ENCODE data around the gene MACROD1. TPM values are rescaled to one million over a fixed set of nuclear protein-coding genes. Genes with fewer than 3 reads are reported as not detected.
"Not testable (repeated sequence)": the region's sequence is repeated elsewhere in the genome, so short reads cannot be mapped to it uniquely, and the experiment has no call there.

MACROD1 gene
- total RNA-seq, 2 donors from 2014 or later: 33.5 to 68.2 TPM

- no peak for DNase-seq (ENCODE audit: low spot score)
- Histone ChIP-seq H3K27ac (no peak overlapping the region), H3K4me3 (no peak overlapping the region), H3K9me3 (no peaks in the 10 kb centered on the region), H3K4me1 (replicated peaks) (no peaks in the 10 kb centered on the region), H3K27me3 (replicated peaks; ENCODE audit: insufficient read depth) (no peaks in the 10 kb centered on the region), H3K36me3 (no peaks in the 10 kb centered on the region)
- whole genome bisulfite sequencing: 95% methylated on average over 17 of the region's 19 CpGs
- TF ChIP-seq, protein P1, sequence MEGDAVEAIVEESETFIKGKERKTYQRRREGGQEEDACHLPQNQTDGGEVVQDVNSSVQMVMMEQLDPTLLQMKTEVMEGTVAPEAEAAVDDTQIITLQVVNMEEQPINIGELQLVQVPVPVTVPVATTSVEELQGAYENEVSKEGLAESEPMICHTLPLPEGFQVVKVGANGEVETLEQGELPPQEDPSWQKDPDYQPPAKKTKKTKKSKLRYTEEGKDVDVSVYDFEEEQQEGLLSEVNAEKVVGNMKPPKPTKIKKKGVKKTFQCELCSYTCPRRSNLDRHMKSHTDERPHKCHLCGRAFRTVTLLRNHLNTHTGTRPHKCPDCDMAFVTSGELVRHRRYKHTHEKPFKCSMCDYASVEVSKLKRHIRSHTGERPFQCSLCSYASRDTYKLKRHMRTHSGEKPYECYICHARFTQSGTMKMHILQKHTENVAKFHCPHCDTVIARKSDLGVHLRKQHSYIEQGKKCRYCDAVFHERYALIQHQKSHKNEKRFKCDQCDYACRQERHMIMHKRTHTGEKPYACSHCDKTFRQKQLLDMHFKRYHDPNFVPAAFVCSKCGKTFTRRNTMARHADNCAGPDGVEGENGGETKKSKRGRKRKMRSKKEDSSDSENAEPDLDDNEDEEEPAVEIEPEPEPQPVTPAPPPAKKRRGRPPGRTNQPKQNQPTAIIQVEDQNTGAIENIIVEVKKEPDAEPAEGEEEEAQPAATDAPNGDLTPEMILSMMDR (IDR thresholded peaks at IDR 0.05): no peak
- intact Hi-C loops (cut with DNase I): no loop called here
Observed at GRCh38 chr11:64051297-64051696, 114.6 kb downstream of the MACROD1 start.

GRCh38 chr11:64049509-64049908, 116.4 kb downstream of the MACROD1 start:
- TF ChIP-seq POLR2AphosphoS5 (IDR thresholded peaks at IDR 0.05) (no peak), POLR2A (IDR thresholded peaks at IDR 0.05) (no peak)
- TF ChIP-seq, protein P1 (IDR thresholded peaks at IDR 0.05): no peak
- no peak overlapping the region for H3K27ac ChIP-seq

DNA sequence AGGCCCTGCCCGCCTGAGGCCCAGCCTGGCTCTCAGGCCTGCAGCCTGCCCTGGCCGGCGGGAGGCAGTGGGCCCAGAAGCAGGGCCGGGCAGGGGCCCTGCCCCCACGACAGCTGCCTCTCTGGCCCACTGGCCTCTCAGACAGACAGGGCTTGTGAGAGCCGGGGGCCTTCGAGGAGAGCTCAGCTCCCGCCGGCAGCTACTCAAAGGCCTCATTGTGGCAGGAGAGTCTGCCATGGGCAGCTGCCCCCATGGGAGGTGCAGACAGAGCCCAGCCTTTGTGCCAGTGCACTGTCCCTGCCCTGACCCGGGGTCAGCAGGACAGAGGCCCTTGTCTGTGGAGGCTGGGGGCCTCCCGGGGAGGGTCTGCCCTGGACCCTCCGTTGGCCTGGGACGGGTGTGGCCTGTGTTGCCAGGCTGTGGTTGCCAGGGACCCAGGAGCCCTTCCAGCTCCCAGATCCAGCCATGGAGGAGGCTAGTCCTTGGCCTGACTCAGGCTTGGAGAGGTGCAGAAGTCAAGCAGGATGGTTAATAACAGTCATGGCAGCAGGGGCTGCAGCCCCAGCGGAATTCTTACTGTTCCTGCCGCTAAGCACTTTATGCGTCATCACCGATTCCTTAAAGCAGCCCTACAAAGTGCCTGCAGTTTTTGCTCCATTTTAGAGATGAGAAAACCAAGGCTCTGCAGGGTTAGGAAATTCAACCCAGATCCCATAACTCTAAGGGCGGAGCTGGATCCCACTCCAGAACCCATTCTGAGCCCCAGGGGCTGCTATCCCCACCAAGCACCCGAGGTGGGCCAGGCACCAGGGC, 117.7 kb downstream of the MACROD1 start:
- intact Hi-C loops (cut with DNase I): no loop called here
- Histone ChIP-seq H3K4me3 (no peak overlapping the region), H3K36me3 (no peaks in the 10 kb centered on the region), H3K4me1 (replicated peaks) (no peaks in the 10 kb centered on the region), H3K27me3 (replicated peaks; ENCODE audit: insufficient read depth) (no peaks in the 10 kb centered on the region), H3K9me3 (no peaks in the 10 kb centered on the region), H3K27ac (no peak overlapping the region)
- no peak for DNase-seq (ENCODE audit: low spot score)
- 90% methylated on average over 19 of the region's 19 CpGs for WGBS
- no peak for TF ChIP-seq POLR2AphosphoS5 (IDR thresholded peaks at IDR 0.05)
- TF ChIP-seq, protein P1 (IDR thresholded peaks at IDR 0.05): no peak
- TF ChIP-seq POLR2A (IDR thresholded peaks at IDR 0.05): no peak

More at GRCh38 chr11:64049509-64049908, 116.4 kb downstream of the MACROD1 start:
- intact Hi-C loops (cut with DNase I): no loop called here
- Histone ChIP-seq H3K27me3 (replicated peaks; ENCODE audit: insufficient read depth) (no peaks in the 10 kb centered on the region), H3K9me3 (no peaks in the 10 kb centered on the region), H3K4me1 (replicated peaks) (no peaks in the 10 kb centered on the region), H3K4me3 (no peak overlapping the region), H3K36me3 (no peaks in the 10 kb centered on the region)
- 96% methylated on average over 8 of the region's 8 CpGs for WGBS
- no peak for DNase-seq (ENCODE audit: low spot score)

DNA sequence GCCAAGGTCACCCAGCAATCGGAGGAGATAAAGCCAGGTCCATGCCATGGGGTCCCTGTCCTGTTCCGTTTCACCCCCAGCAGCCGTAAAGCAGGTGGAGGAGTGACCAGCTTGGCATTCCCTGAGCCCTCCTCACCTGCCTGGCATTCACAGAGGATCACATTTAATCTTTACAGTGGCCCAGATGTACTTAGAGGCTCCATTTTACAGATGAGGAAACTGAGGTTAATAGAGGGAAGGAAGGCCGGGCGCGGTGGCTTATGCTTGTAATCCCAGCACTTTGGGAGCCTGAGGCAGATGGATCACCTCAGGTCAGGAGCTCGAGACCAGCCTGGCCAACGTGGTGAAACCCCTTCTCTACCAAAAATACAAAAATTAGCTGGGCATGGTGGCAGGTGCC, 118.5 kb downstream of the MACROD1 start:
- H3K27ac ChIP-seq; H3K27me3 ChIP-seq (replicated peaks; ENCODE audit: insufficient read depth); H3K9me3 ChIP-seq; H3K36me3 ChIP-seq; DNase-seq (ENCODE audit: low spot score); H3K4me1 ChIP-seq (replicated peaks); intact Hi-C loops (cut with DNase I); H3K4me3 ChIP-seq: not testable (repeated sequence)
- 96% methylated on average over 8 of the region's 8 CpGs for WGBS

DNA sequence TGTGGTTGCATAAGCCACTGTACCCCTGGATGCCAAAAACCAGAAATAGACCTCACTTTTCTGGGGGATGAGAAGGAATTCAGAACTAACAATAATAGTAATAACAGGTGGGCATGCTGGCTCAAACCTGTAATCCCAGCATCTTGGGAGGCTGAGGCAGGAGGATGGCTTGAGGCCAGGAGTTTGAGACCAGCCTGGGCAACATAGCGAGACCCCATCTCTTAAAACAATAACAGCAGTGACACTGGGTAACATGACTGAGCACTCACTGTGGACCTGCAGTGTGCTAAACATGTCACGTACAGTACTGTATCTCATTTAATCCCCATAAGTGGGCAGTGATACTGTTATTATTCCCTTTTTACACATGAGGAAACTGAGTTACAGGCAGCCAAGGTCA, 120.2 kb downstream of the MACROD1 start:
- no peak overlapping the region for H3K27ac ChIP-seq

More for the DNA sequence above, 120.2 kb downstream of the MACROD1 start:
- Histone ChIP-seq H3K4me1 (replicated peaks) (no peaks in the 10 kb centered on the region), H3K27me3 (replicated peaks; ENCODE audit: insufficient read depth) (no peaks in the 10 kb centered on the region), H3K4me3 (no peak overlapping the region), H3K36me3 (no peaks in the 10 kb centered on the region), H3K9me3 (no peaks in the 10 kb centered on the region)
- TF ChIP-seq, protein P1 (IDR thresholded peaks at IDR 0.05): no peak
- no peak for TF ChIP-seq POLR2A (IDR thresholded peaks at IDR 0.05)
- no peak for TF ChIP-seq POLR2AphosphoS5 (IDR thresholded peaks at IDR 0.05)
- DNase-seq (ENCODE audit: low spot score): no peak
- WGBS: 96% methylated on average over 2 of the region's 2 CpGs
- intact Hi-C loops (cut with DNase I): no loop called here

All from prostate gland (tissue), 2 donors.